Stimulated activated CD8-positive, alpha-beta memory T cell treated with anti-CD3 and anti-CD28 coated beads, Interleukin-12 subunit alpha, Interleukin-12 subunit beta, amount 100 ng/mL, for 24 hours (primary cell): ENCODE results near the gene ADGRL3.

Source experiments
- DNase-seq: peaks from one replicate; pipeline ENCODE4 v3.0.0-alpha.2; 2020; ENCODE audit errors: extremely low read depth

ADGRL3 gene

GRCh38 chr4:61277785-61278760 lies 77.9 kb downstream of the ADGRL3 start:
- DNase-seq = no peak

GRCh38 chr4:61292322-61292721 lies 92.2 kb downstream of the ADGRL3 start:
- DNase-seq = no peak

GRCh38 chr4:61293707-61294400 lies 93.7 kb downstream of the ADGRL3 start:
- DNase-seq = no peak

GRCh38 chr4:61294936-61295335 lies 94.8 kb downstream of the ADGRL3 start:
- DNase-seq = no peak

GRCh38 chr4:61296144-61296543 lies 96.0 kb downstream of the ADGRL3 start:
- DNase-seq = no peak

- DNase-seq = no peak
Measured at GRCh38 chr4:61298178-61298740, 98.1 kb downstream of the ADGRL3 start.

- DNase-seq = no peak
Measured at GRCh38 chr4:61299316-61299715, 99.2 kb downstream of the ADGRL3 start.

GRCh38 chr4:61300266-61300844 lies 100.2 kb downstream of the ADGRL3 start:
- DNase-seq = no peak

- DNase-seq = no peak
Measured at GRCh38 chr4:61301271-61301670, 101.1 kb downstream of the ADGRL3 start.

- no peak for DNase-seq
Measured at GRCh38 chr4:61308033-61308432, 107.9 kb downstream of the ADGRL3 start.

- DNase-seq = no peak
Measured at GRCh38 chr4:61309616-61310015, 109.5 kb downstream of the ADGRL3 start.

GRCh38 chr4:61312526-61312925 lies 112.4 kb downstream of the ADGRL3 start:
- DNase-seq = no peak

- no peak for DNase-seq
Measured at GRCh38 chr4:61318431-61318830, 118.3 kb downstream of the ADGRL3 start.

GRCh38 chr4:61319156-61319555 lies 119.0 kb downstream of the ADGRL3 start:
- DNase-seq = no peak

GRCh38 chr4:61320154-61320553 lies 120.0 kb downstream of the ADGRL3 start:
- DNase-seq = no peak

GRCh38 chr4:61320631-61321030 lies 120.5 kb downstream of the ADGRL3 start:
- DNase-seq = no peak

GRCh38 chr4:61332693-61333092 lies 132.6 kb downstream of the ADGRL3 start:
- no peak for DNase-seq

- no peak for DNase-seq
Measured at GRCh38 chr4:61333490-61333889, 133.4 kb downstream of the ADGRL3 start.

GRCh38 chr4:61335241-61335763 lies 135.2 kb downstream of the ADGRL3 start:
- no peak for DNase-seq

GRCh38 chr4:61336488-61336887 lies 136.4 kb downstream of the ADGRL3 start:
- no peak for DNase-seq

- DNase-seq = no peak
Measured at GRCh38 chr4:61336916-61337315, 136.8 kb downstream of the ADGRL3 start.

GRCh38 chr4:61342061-61342460 lies 141.9 kb downstream of the ADGRL3 start:
- no peak for DNase-seq
